Pancreas (tissue), 10 donors: ENCODE measurements around the gene UBXN10. TPM values are rescaled to one million over a fixed set of nuclear protein-coding genes. Genes with fewer than 3 reads are reported as not detected.

Experiments used
- ATAC-seq, 4 donors: fragments of 200-7000 bp; cut with Tn5 transposase; one replicate each; pipeline versions ENCODE4 v1.8.0 to v1.9.1; 2020; ENCODE audit warnings: mild to moderate bottlenecking in 4 of 4, moderate library complexity in 4 of 4
- DNase-seq, 6 donors: peaks; one replicate each; pipeline ENCODE4 v3.0.0-alpha.2; 2020
- FAIRE-seq: peaks from 2 replicates; lab custom pipeline; 2012; peaks lifted over from hg19 to GRCh38; lab: Jason Lieb, UNC
- H3K27ac ChIP-seq, 4 donors: fragments of 200-600 bp; sonication (generic); 1 replicate in 3 of 4; 2 replicates in 1 of 4; pipeline versions ENCODE4 v1.5.0 to v1.8.0; 2020
- H3K27me3 ChIP-seq, 4 donors: fragments of 200-600 bp; one replicate each; pipeline ENCODE4 v1.8.0; 2021
- H3K36me3 ChIP-seq, 3 donors: fragments of 200-600 bp; sonication (generic) in 1 of 3; one replicate each; pipeline versions ENCODE4 v1.5.0 to v1.8.0; 2020 to 2021
- H3K4me1 ChIP-seq, 3 donors: fragments of 200-600 bp; one replicate each; pipeline ENCODE4 v1.8.0; 2021
- H3K4me3 ChIP-seq, 4 donors: fragments of 200-600 bp; sonication (generic) in 2 of 4; one replicate each; pipeline versions ENCODE4 v1.5.0 to v1.8.0; 2020 to 2021
- H3K9me3 ChIP-seq, 4 donors: fragments of 200-600 bp; one replicate each; pipeline ENCODE4 v1.8.0; 2021
- WGBS, 2 donors: extraction: QIAGEN DNeasy Blood & Tissue Kit; methylation state at CpG; one replicate each; pipeline ENCODE4 v1.1.7; 2013; 5-methylcytosine and 5-hydroxymethylcytosine counted together
- intact Hi-C, 3 donors: fragments of 100-400 bp; cut with DNase I; formaldehyde crosslinking; loops; one replicate each; pipeline versions ENCODE4 v1.11.1 to v1.14.2; 2022
- polyA plus RNA-seq, 2 donors: library from polyadenylated mRNA; stranded (reverse); fragments of 200-250 nt; gene quantifications; one replicate each; pipeline ENCODE4 v1.2.3, GENCODE V29; 2013
- total RNA-seq, 6 donors: library from RNA; stranded (reverse); fragmentation: NEBNext Ultra II Directional in 4 of 6; extraction: Animal tissue kit (Norgen Biotek cat#: 25700) in 4 of 6; gene quantifications; one replicate each; pipeline versions ENCODE4 v1.2.1 to v1.2.4, GENCODE V29; 2021 to 2023
- TF ChIP-seq, protein P1 (sequence below), 4 donors: fragments of 200-600 bp; sonication (generic) in 3 of 4; IDR thresholded peaks; one replicate each; pipeline versions ENCODE4 v1.5.0 to v1.8.0; 2021; ENCODE audit warnings: antibody characterized with exemption in 4 of 4
- donor health status: healthy with polysubstance abuse.
- donor health status: DM: no; HTN: no; CAD: no; lungs with moderate emphysema.
- donor health status: DM: no; HTN: no; CAD: no.
- donor health status: control.
- donor health status: control.
- donor health status: Bipolar disorder and iron deficiency.
- donor health status: DM: yes; HTN: yes; CAD: no.
- donor health status: DM: no; HTN: no; CAD: no.
- donor health status: DM: no; HTN: no; CAD: no.
- donor health status: DM: yes; HTN: yes; CAD: no.

The UBXN10 gene
- total and polyA plus RNA-seq, 8 donors: 0.54 to 2.4 (median 0.75) TPM

DNA sequence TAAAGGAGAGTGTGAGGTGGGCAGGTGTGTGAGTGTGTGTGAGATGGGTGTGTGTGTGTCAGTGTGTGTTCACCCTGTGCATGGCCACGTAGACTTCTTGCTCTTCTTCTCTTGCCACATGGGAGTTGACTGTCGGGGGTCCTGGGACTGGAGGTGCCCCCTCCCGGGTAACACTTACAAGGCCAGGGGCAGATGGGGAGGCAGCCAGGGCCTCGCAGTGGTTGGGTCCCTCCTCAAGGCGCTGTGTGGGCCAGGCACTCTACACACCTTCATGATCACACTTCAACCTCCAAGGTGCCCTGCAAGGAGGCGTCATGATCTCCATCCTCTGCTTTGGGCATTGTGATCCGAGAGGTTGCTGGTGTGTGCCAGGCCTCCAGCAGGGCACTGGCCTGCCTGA is 44.4 kb upstream of the UBXN10 start:
- Histone ChIP-seq H3K4me3 (no peak overlapping the region), H3K27ac (no peak overlapping the region), H3K36me3 (no peaks in the 10 kb centered on the region), H3K4me1 (no peaks in the 10 kb centered on the region), H3K9me3 (no peaks in the 10 kb centered on the region), H3K27me3 (no peaks in the 10 kb centered on the region)
- TF ChIP-seq, protein P1, sequence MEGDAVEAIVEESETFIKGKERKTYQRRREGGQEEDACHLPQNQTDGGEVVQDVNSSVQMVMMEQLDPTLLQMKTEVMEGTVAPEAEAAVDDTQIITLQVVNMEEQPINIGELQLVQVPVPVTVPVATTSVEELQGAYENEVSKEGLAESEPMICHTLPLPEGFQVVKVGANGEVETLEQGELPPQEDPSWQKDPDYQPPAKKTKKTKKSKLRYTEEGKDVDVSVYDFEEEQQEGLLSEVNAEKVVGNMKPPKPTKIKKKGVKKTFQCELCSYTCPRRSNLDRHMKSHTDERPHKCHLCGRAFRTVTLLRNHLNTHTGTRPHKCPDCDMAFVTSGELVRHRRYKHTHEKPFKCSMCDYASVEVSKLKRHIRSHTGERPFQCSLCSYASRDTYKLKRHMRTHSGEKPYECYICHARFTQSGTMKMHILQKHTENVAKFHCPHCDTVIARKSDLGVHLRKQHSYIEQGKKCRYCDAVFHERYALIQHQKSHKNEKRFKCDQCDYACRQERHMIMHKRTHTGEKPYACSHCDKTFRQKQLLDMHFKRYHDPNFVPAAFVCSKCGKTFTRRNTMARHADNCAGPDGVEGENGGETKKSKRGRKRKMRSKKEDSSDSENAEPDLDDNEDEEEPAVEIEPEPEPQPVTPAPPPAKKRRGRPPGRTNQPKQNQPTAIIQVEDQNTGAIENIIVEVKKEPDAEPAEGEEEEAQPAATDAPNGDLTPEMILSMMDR (IDR thresholded peaks at IDR 0.05): no peak
- 79 to 86% methylated on average over 7 of the region's 7 CpGs for WGBS, 2 donors
- no peak for FAIRE-seq
- intact Hi-C loops: loop anchor here in 2 of 3 donors (5.0 to 10.0 kb wide), 3 partner anchors 167 to 219 kb away; partner anchors contain the start of genes PLA2G2E (in 2 of the 2) and PLA2G2A (in 1 of the 2)
- ATAC-seq: no peak
- peak in 1 of 6 donors; percentile 34 for DNase-seq

DNA sequence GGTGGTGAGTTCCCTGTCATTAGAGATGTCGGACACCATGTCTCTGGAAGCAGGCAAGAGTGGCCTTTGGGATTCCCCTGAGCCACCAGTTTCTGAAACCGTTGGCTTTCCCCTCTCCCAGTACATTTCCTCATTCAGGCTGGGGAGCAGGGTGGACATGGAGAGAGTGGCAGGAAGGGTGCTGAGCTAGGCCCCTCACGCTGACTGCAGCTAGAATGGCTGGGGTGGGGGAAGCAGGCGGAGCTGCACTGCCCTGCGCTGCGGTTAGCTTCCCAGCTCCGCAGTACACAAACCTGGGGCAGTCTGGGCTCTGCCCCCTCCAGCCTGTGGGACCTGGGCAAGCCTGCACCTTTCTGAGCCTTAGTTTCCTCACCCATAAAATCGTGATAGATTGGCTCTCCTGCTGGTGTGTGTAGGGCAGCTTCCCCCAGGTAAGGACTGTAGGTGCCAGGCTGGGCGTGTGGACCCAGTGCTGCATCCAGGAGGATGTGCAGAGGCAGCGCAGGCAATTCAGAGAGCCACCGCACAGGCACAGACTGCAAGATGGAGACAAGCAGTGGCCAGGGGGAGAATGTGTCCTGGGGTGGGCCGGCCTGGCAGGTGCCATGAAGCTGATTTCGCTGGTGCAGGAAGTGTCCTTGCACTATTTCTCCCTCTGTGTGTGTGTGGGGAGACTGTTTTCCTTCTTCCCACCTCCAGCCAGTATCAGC is 43.7 kb upstream of the UBXN10 start:
- intact Hi-C loops: loop anchor here in 2 of 3 donors (5.0 to 10.0 kb wide), 3 partner anchors 167 to 220 kb away; partner anchors contain the start of genes PLA2G2E (in 2 of the 2) and PLA2G2A (in 1 of the 2)
- H3K36me3 ChIP-seq: no peaks in the 10 kb centered on the region
- no peaks in the 10 kb centered on the region for H3K4me1 ChIP-seq
- no peak for ATAC-seq
- no peak for FAIRE-seq
- TF ChIP-seq, protein P1 (IDR thresholded peaks at IDR 0.05): no peak
- no peak overlapping the region for H3K4me3 ChIP-seq
- no peaks in the 10 kb centered on the region for H3K27me3 ChIP-seq
- no peaks in the 10 kb centered on the region for H3K9me3 ChIP-seq
- 80% methylated on average over 13 of the region's 13 CpGs for WGBS, 2 donors
- DNase-seq: peak in 1 of 6 donors; percentile 44
- no peak overlapping the region for H3K27ac ChIP-seq

DNA sequence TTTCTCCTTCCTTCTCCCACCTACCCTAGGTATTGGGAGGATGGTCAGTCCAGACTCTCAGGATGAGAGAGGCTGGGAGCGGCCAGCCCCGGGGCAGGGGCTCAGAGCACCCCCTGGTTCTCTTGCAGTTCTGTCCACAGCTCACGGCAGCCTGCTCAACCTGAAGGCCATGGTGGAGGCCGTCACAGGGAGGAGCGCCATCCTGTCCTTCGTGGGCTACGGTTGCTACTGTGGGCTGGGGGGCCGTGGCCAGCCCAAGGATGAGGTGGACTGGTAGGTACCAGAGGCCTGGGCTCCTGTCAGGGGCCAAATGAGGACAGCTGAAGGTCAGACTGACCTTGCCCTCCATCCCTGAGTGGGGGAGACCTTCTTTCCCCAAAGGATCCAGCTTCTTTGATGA is 42.6 kb upstream of the UBXN10 start:
- no peak for FAIRE-seq
- H3K4me3 ChIP-seq: no peak overlapping the region
- TF ChIP-seq, protein P1 (IDR thresholded peaks at IDR 0.05): no peak
- no peaks in the 10 kb centered on the region for H3K36me3 ChIP-seq
- intact Hi-C loops: loop anchor here in 2 of 3 donors (5.0 to 10.0 kb wide), 3 partner anchors 169 to 221 kb away; partner anchors contain the start of genes PLA2G2E (in 2 of the 2) and PLA2G2A (in 1 of the 2)
- no peak overlapping the region for H3K27ac ChIP-seq
- no peaks in the 10 kb centered on the region for H3K4me1 ChIP-seq
- H3K9me3 ChIP-seq: no peaks in the 10 kb centered on the region
- DNase-seq: peak in 1 of 6 donors; percentile 45
- no peaks in the 10 kb centered on the region for H3K27me3 ChIP-seq
- no peak for ATAC-seq
- 79 to 84% methylated on average over 8 of the region's 8 CpGs for WGBS, 2 donors

DNA sequence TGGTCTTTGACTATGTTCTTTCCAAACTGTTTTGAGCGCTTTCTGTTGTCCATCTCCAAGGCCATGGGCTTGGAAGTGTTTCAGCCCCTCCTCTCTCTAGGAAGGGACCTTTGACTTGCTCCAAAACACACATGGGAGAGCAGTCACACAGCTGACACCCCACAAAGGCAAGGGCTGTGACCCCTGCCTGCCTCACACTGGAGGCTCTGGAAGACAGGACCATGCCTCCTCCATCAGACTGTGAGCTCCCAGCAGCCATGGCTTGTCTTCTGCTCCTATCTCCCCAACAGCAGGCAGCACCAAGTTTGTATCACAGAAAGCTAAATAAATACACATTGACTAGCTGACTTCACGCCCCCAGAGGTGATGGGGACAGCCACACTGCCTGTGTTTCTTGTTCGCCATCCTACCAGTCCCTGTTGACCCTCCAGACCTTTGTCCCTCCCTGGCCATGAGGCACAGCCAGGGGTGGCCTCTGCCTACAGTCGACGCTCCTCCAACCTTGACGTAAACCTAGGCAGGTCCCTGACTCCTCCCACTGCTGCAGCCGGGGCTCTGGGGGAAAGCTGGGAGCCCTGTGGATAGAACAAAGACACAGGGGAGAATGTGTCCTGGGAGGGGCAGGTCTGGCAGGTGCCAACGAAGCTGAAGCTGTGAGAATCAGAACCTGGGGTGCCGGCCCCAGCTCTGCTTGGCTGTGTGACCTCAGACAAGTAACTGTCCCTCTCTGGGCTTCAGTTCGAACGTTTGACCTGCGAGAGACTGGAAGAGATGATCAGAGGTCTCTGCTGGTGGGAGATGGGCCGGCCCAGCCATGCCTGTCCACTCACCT is 41.9 kb upstream of the UBXN10 start:
- TF ChIP-seq, protein P1 (IDR thresholded peaks at IDR 0.05): no peak
- Histone ChIP-seq H3K27me3 (no peaks in the 10 kb centered on the region), H3K9me3 (no peaks in the 10 kb centered on the region), H3K4me1 (no peaks in the 10 kb centered on the region), H3K27ac (no peak overlapping the region), H3K36me3 (no peaks in the 10 kb centered on the region), H3K4me3 (no peak overlapping the region)
- 53% methylated on average over 13 of the region's 13 CpGs for WGBS, 2 donors
- FAIRE-seq (no peak), DNase-seq (peak in 1 of 6 donors; percentile 33), ATAC-seq (no peak)
- intact Hi-C loops: loop anchor here in 2 of 3 donors (5.0 to 10.0 kb wide), 3 partner anchors 169 to 222 kb away; partner anchors contain the start of genes PLA2G2E (in 2 of the 2) and PLA2G2A (in 1 of the 2)
